Osteocyte (in vitro differentiated cells): ENCODE measurements around the gene FAH. TPM values are rescaled to one million over a fixed set of nuclear protein-coding genes. Genes with fewer than 3 reads are reported as not detected.
A peak's percentile ranks its signal among the peaks of the same experiment; 100 is the strongest.

Experiments
- DNase-seq: peaks from one replicate; pipeline ENCODE4 v3.0.0; 2021; ENCODE audit warnings: mixed read lengths; ENCODE audit not compliant: unreplicated experiment; ENCODE audit errors: extremely low spot score
- H3K27ac Mint-ChIP-seq: one replicate; pipeline ENCODE4 v1.8.0; 2021; ENCODE audit warnings: mild to moderate bottlenecking, mixed read lengths; ENCODE audit not compliant: unreplicated experiment
- H3K27me3 Mint-ChIP-seq: one replicate; pipeline ENCODE4 v1.8.0; 2021; ENCODE audit warnings: mixed read lengths; ENCODE audit not compliant: unreplicated experiment
- H3K36me3 Mint-ChIP-seq: one replicate; pipeline ENCODE4 v1.8.0; 2021; ENCODE audit warnings: mixed read lengths; ENCODE audit not compliant: unreplicated experiment
- H3K4me1 Mint-ChIP-seq: one replicate; pipeline ENCODE4 v1.8.0; 2021; ENCODE audit warnings: mixed read lengths; ENCODE audit not compliant: unreplicated experiment
- H3K4me3 Mint-ChIP-seq: one replicate; pipeline ENCODE4 v1.8.0; 2021; ENCODE audit warnings: mild to moderate bottlenecking, moderate library complexity, mixed read lengths; ENCODE audit not compliant: unreplicated experiment
- H3K9me3 Mint-ChIP-seq: one replicate; pipeline ENCODE4 v1.8.0; 2021; ENCODE audit warnings: mixed read lengths; ENCODE audit not compliant: unreplicated experiment
- CTCF ChIP-seq: fragments of 200-600 bp; sonication (generic); IDR thresholded peaks from 2 replicates; pipeline ENCODE4 v1.5.0; 2021; ENCODE audit warnings: antibody characterized with exemption, mild to moderate bottlenecking, moderate library complexity
- long read RNA-seq: library from polyadenylated mRNA; unstranded; transcript quantifications from one replicate; pipeline ENCODE4 v2.0.0, GENCODE V29; 2021
- total RNA-seq: library from RNA; stranded (reverse); gene quantifications from 2 replicates; pipeline ENCODE4 v1.2.1, GENCODE V29; 2021

Gene FAH
- total RNA-seq: 9.5 and 12.9 TPM in 2 replicates
- long read RNA-seq, transcript FAH-213 (14 exons, 1,549 nt): major isoform, 18 of 25 reads
- long read RNA-seq, partial matches to known transcripts: 0 of 25 reads
- long read RNA-seq, other reads (novel, unspliced or antisense): 4 of 25 reads

- peak within 1 kb of the TSS; percentile 83 for H3K4me3 Mint-ChIP-seq
- peaks cover 14% of the 10 kb centered on the region for H3K4me1 Mint-ChIP-seq
- H3K27ac Mint-ChIP-seq: peak within 1 kb of the TSS; percentile 88
- no peak for TF ChIP-seq CTCF
- DNase-seq: peak; percentile 86
- no peaks in the 10 kb centered on the region for H3K36me3 Mint-ChIP-seq
- no peaks in the 10 kb centered on the region for H3K27me3 Mint-ChIP-seq
- H3K9me3 Mint-ChIP-seq: no peaks in the 10 kb centered on the region
Measured at GRCh38 chr15:80152896-80153876, at the start of gene FAH. TSS of gene FAH (plus strand) at chr15:80152999. CDS start at chr15:80153055, 56 bp downstream.

- no peak for TF ChIP-seq CTCF
- Mint-ChIP-seq H3K4me1 (peaks cover 10% of the 10 kb centered on the region), H3K27me3 (no peaks in the 10 kb centered on the region), H3K4me3 (no peak overlapping the region), H3K27ac (no peak overlapping the region), H3K9me3 (no peaks in the 10 kb centered on the region), H3K36me3 (peaks cover 15% of the 10 kb centered on the region)
- DNase-seq: no peak
Measured at GRCh38 chr15:80105193-80105592, 47.6 kb upstream of the FAH start.

- Mint-ChIP-seq H3K9me3 (no peaks in the 10 kb centered on the region), H3K27me3 (no peaks in the 10 kb centered on the region), H3K36me3 (peaks cover 14% of the 10 kb centered on the region), H3K4me1 (peaks cover 10% of the 10 kb centered on the region), H3K4me3 (no peak overlapping the region), H3K27ac (no peak overlapping the region)
- TF ChIP-seq CTCF: no peak
- no peak for DNase-seq
Measured at GRCh38 chr15:80105595-80105994, 47.2 kb upstream of the FAH start.

- no peak for DNase-seq
- Mint-ChIP-seq H3K9me3 (no peaks in the 10 kb centered on the region), H3K27ac (no peak overlapping the region), H3K27me3 (no peaks in the 10 kb centered on the region), H3K36me3 (peaks cover 11% of the 10 kb centered on the region), H3K4me1 (peaks cover 10% of the 10 kb centered on the region), H3K4me3 (no peak overlapping the region)
- TF ChIP-seq CTCF: no peak
Measured at GRCh38 chr15:80106051-80106450, 46.7 kb upstream of the FAH start.

GRCh38 chr15:80107204-80107603, 45.6 kb upstream of the FAH start:
- TF ChIP-seq CTCF: no peak
- Mint-ChIP-seq H3K27me3 (no peaks in the 10 kb centered on the region), H3K36me3 (peaks cover 7% of the 10 kb centered on the region), H3K4me1 (peaks cover 10% of the 10 kb centered on the region), H3K27ac (no peak overlapping the region), H3K9me3 (no peaks in the 10 kb centered on the region), H3K4me3 (no peak overlapping the region)
- no peak for DNase-seq
